Astrocyte (in vitro differentiated cells and primary cell): ENCODE data around the gene ACOT8.

Experiments used
- CTCF ChIP-seq: IDR thresholded peaks from 2 replicates; pipeline ENCODE4 v1.5.1; 2011; ENCODE audit warnings: low read depth, mild to moderate bottlenecking, inconsistent platforms, low read length, moderate library complexity; ENCODE audit not compliant: insufficient read depth
- EZH2 ChIP-seq: IDR thresholded peaks from 2 replicates; pipeline ENCODE4 v1.6.1; 2012; ENCODE audit warnings: mild to moderate bottlenecking, low read length, inconsistent platforms; ENCODE audit not compliant: insufficient read depth

DNA sequence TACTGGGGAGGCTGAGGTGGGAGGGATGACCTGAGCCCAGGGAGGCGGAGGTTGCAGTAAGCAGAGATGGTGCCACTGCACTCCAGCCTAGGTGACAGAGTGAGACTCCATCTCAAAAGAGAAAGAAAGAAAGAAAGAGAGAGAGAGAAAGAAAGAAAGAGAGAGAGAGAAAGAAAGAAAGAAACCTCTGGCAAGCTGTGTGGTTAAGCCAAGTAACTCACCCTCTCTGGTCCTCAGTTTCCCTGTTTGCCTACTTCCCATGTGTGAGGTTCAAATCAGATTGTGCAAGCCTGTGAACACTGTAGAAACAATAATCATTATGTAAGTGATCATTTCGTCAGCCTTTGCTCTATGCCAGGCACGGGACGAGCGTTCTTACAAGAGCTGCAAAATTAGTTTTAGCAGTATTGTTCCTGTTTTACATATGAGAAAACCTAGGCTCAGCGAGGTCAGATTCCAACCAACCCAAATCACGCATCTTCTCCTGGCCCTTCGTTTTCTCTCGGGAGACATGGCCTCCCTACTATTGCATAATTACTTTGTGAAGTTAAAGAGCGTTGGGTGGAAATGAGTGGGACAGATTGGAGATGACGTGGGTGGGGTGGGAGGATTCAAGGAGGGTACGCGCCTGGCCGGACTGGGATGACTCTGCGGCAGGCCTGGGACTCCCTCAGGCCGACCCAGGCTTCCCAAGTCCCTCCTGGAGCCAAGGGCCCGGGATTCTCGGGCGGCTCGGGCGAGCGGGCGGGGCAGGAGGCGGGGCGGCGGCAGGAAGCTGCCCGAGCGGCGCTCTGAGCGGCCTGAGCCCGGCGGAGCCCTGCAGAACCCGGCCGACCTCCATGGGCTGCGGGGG lies 23.9 kb downstream of the ACOT8 start, which contains the start of gene SNX21:
- TF ChIP-seq CTCF = no peak
- TF ChIP-seq EZH2 = no peak
